MM.1S (cell line): ENCODE results near the gene PPM1H.

Experiments used
- EZH2phosphoT487 ChIP-seq: fragments of 300-600 bp; sonication (generic); IDR thresholded peaks from 2 replicates; pipeline ENCODE4 v1.6.1; 2018; ENCODE audit warnings: antibody characterized with exemption, low read length
- TF ChIP-seq, protein P1 (sequence below): fragments of 300-600 bp; sonication (generic); IDR thresholded peaks from 2 replicates; pipeline ENCODE4 v1.5.1; 2016; ENCODE audit warnings: antibody characterized with exemption, low read length, mixed read lengths

GRCh38 chr12:62769076-62769619, 165.8 kb downstream of the PPM1H start:
- TF ChIP-seq, protein P1, sequence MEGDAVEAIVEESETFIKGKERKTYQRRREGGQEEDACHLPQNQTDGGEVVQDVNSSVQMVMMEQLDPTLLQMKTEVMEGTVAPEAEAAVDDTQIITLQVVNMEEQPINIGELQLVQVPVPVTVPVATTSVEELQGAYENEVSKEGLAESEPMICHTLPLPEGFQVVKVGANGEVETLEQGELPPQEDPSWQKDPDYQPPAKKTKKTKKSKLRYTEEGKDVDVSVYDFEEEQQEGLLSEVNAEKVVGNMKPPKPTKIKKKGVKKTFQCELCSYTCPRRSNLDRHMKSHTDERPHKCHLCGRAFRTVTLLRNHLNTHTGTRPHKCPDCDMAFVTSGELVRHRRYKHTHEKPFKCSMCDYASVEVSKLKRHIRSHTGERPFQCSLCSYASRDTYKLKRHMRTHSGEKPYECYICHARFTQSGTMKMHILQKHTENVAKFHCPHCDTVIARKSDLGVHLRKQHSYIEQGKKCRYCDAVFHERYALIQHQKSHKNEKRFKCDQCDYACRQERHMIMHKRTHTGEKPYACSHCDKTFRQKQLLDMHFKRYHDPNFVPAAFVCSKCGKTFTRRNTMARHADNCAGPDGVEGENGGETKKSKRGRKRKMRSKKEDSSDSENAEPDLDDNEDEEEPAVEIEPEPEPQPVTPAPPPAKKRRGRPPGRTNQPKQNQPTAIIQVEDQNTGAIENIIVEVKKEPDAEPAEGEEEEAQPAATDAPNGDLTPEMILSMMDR = no peak
- no peak for TF ChIP-seq EZH2phosphoT487
